IMR-90 (cell line): ENCODE measurements around the gene TBC1D17.

Source experiments
- CHD1 ChIP-seq: IDR thresholded peaks from 2 replicates; pipeline ENCODE4 v1.6.1; 2012; ENCODE audit warnings: low read depth, low read length, improper control_type of control experiment
- CTCF ChIP-seq: conservative IDR thresholded peaks from 2 replicates; pipeline ENCODE4 v1.5.1; 2012; ENCODE audit warnings: mild to moderate bottlenecking, low read depth, low read length, improper control_type of control experiment
- MAZ ChIP-seq: IDR thresholded peaks from 2 replicates; pipeline ENCODE4 v1.6.1; 2012; ENCODE audit warnings: low read depth, mild to moderate bottlenecking, low read length, improper control_type of control experiment, moderate library complexity, borderline replicate concordance
- POLR2A ChIP-seq: IDR thresholded peaks from 2 replicates; pipeline ENCODE4 v1.6.1; 2012; ENCODE audit warnings: mild to moderate bottlenecking, low read depth, low read length
- RCOR1 ChIP-seq: IDR thresholded peaks from 2 replicates; pipeline ENCODE4 v1.6.1; 2012; ENCODE audit warnings: mild to moderate bottlenecking, low read length, improper control_type of control experiment; ENCODE audit not compliant: insufficient replicate concordance
- SMC3 ChIP-seq: fragments of 150-350 bp; IDR thresholded peaks from 2 replicates; pipeline ENCODE4 v1.6.1; 2016; ENCODE audit warnings: low read depth, mild to moderate bottlenecking, antibody characterized with exemption, low read length, moderate library complexity

- TF ChIP-seq CTCF (no peak), RCOR1 (no peak), CHD1 (no peak), POLR2A (no peak), SMC3 (no peak), MAZ (no peak)
Observed at GRCh38 chr19:49861107-49861506, 16.4 kb upstream of the TBC1D17 start.
